MCF 10A (cell line): ENCODE results near the gene SNX24. TPM values are rescaled to one million over a fixed set of nuclear protein-coding genes. Genes with fewer than 3 reads are reported as not detected.

Experiments used
- BruUV-seq: library from RNA; stranded (reverse); fragments of 400-500 nt; replicated peaks from 2 replicates; lab custom pipeline; 2021; lab: Mats Ljungman, UMichigan
- CTCF ChIA-PET: fragments of 300-600 bp; sonication (Branson Sonifier 250); formaldehyde crosslinking; extraction: SDS; loops from one replicate; lab custom pipeline; 2021; ENCODE audit warnings: antibody characterized with exemption, inconsistent platforms; lab: Yijun Ruan, JAX
- POLR2A ChIA-PET: fragments of 300-600, 350-650 bp; sonication (Branson Sonifier 250); formaldehyde crosslinking; extraction: SDS; loops from one replicate; lab custom pipeline; 2020; ENCODE audit warnings: antibody characterized with exemption, inconsistent platforms; lab: Yijun Ruan, JAX
- DNase-seq: peaks from one replicate; pipeline ENCODE4 v3.0.0-alpha.2; 2018; ENCODE audit not compliant: unreplicated experiment
- H3K27ac Mint-ChIP-seq: one replicate; pipeline ENCODE4 v1.8.0; 2022; ENCODE audit warnings: mild to moderate bottlenecking, low read depth, mixed read lengths; ENCODE audit not compliant: unreplicated experiment
- H3K27me3 Mint-ChIP-seq: one replicate; pipeline ENCODE4 v1.8.0; 2022; ENCODE audit warnings: mixed read lengths; ENCODE audit not compliant: insufficient read depth, unreplicated experiment
- H3K36me3 Mint-ChIP-seq: one replicate; pipeline ENCODE4 v1.8.0; 2022; ENCODE audit warnings: mild to moderate bottlenecking, moderate library complexity, mixed read lengths; ENCODE audit not compliant: insufficient read depth, unreplicated experiment
- H3K4me1 Mint-ChIP-seq: one replicate; pipeline ENCODE4 v1.8.0; 2022; ENCODE audit warnings: mixed read lengths; ENCODE audit not compliant: insufficient read depth, unreplicated experiment
- H3K4me3 Mint-ChIP-seq: one replicate; pipeline ENCODE4 v1.8.0; 2022; ENCODE audit warnings: mild to moderate bottlenecking, moderate library complexity, mixed read lengths; ENCODE audit not compliant: unreplicated experiment
- H3K9me3 Mint-ChIP-seq: one replicate; pipeline ENCODE4 v1.8.0; 2022; ENCODE audit warnings: mixed read lengths; ENCODE audit not compliant: unreplicated experiment
- intact Hi-C: fragments of 100-400 bp; cut with micrococcal nuclease; formaldehyde crosslinking; loops from 2 replicates; pipeline ENCODE4 v1.14.1; 2022
- total RNA-seq: library from RNA; stranded (reverse); gene quantifications from 2 replicates; pipeline ENCODE4 v1.2.3, GENCODE V29; 2022
- TF ChIP-seq, protein P1 (sequence below): fragments of 200-600 bp; IDR thresholded peaks from one replicate; pipeline ENCODE4 v1.8.0; 2022; ENCODE audit warnings: antibody characterized with exemption, mild to moderate bottlenecking; ENCODE audit not compliant: unreplicated experiment

SNX24 gene
- total RNA-seq, 1 experiment from 2014 or later = 97.0 TPM

- intact Hi-C loops = no loop called here
- peaks cover 3% of the 10 kb centered on the region for H3K4me1 Mint-ChIP-seq
- peaks cover 30% of the 10 kb centered on the region for H3K36me3 Mint-ChIP-seq
Measured at GRCh38 chr5:122948319-122948718, 102.9 kb downstream of the SNX24 start.

DNA sequence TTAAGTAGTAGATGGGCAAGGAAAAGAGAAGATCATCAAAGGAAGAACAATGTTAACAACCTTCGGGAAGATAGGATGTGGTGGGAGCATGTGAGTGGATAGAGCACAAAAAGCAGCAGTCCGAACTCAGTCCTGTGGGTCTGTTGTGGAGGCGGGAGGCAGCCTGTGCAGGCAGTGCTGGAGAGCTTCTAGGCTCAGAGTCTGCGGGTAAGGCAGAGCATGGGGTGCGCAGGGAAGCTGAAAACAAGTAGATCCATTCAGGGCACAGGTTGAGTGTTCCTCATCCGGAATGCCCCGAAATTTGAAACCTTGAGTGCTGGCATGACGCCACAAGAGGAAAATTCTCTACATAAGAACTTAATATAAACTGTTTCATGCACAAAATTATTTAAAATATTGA lies 106.2 kb downstream of the SNX24 start:
- Mint-ChIP-seq H3K36me3 (peaks cover 24% of the 10 kb centered on the region), H3K4me3 (no peak overlapping the region), H3K4me1 (no peaks in the 10 kb centered on the region), H3K27ac (no peak overlapping the region), H3K27me3 (no peaks in the 10 kb centered on the region), H3K9me3 (no peaks in the 10 kb centered on the region)
- ChIA-PET POLR2A (interaction anchor here (0.6 kb wide), 1 partner anchor 35 kb away, joined by 3 read pairs; no protein-coding TSS in a partner anchor), CTCF (no interaction called here)
- no TSS peak for BruUV-seq
- TF ChIP-seq, protein P1, sequence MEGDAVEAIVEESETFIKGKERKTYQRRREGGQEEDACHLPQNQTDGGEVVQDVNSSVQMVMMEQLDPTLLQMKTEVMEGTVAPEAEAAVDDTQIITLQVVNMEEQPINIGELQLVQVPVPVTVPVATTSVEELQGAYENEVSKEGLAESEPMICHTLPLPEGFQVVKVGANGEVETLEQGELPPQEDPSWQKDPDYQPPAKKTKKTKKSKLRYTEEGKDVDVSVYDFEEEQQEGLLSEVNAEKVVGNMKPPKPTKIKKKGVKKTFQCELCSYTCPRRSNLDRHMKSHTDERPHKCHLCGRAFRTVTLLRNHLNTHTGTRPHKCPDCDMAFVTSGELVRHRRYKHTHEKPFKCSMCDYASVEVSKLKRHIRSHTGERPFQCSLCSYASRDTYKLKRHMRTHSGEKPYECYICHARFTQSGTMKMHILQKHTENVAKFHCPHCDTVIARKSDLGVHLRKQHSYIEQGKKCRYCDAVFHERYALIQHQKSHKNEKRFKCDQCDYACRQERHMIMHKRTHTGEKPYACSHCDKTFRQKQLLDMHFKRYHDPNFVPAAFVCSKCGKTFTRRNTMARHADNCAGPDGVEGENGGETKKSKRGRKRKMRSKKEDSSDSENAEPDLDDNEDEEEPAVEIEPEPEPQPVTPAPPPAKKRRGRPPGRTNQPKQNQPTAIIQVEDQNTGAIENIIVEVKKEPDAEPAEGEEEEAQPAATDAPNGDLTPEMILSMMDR = no peak
- intact Hi-C loops = no loop called here
- DNase-seq = peak; percentile 21

More at GRCh38 chr5:122948319-122948718, 102.9 kb downstream of the SNX24 start:
- ChIA-PET POLR2A (interaction anchor here (0.8 to 1.5 kb wide), 4 partner anchors 27 to 489 kb away, joined by 3 read pairs; no protein-coding TSS in a partner anchor), CTCF (interaction anchor here (0.6 to 1.2 kb wide), 2 partner anchors 51 to 54 kb away, joined by 3 read pairs; no protein-coding TSS in a partner anchor)
- no TSS peak for BruUV-seq
- Mint-ChIP-seq H3K4me3 (no peak overlapping the region), H3K27ac (no peak overlapping the region), H3K27me3 (no peaks in the 10 kb centered on the region), H3K9me3 (no peaks in the 10 kb centered on the region)
- TF ChIP-seq, protein P1 = no peak
- DNase-seq = no peak

GRCh38 chr5:122954719-122955118 lies 109.3 kb downstream of the SNX24 start:
- no peaks in the 10 kb centered on the region for H3K9me3 Mint-ChIP-seq
- ChIA-PET POLR2A (interaction anchor here (0.6 to 0.7 kb wide), 2 partner anchors 29 to 399 kb away, joined by 3 to 5 read pairs; no protein-coding TSS in a partner anchor), CTCF (interaction anchor here (0.6 to 0.7 kb wide), 2 partner anchors 40 to 369 kb away, joined by 3 to 4 read pairs; no protein-coding TSS in a partner anchor)
- intact Hi-C loops = no loop called here
- H3K27ac Mint-ChIP-seq = no peak overlapping the region
- peaks cover 21% of the 10 kb centered on the region for H3K36me3 Mint-ChIP-seq
- DNase-seq = no peak
- no peak overlapping the region for H3K4me3 Mint-ChIP-seq
- no TSS peak for BruUV-seq
- peaks cover 4% of the 10 kb centered on the region for H3K4me1 Mint-ChIP-seq
- TF ChIP-seq, protein P1 = no peak
- H3K27me3 Mint-ChIP-seq = no peaks in the 10 kb centered on the region

DNA sequence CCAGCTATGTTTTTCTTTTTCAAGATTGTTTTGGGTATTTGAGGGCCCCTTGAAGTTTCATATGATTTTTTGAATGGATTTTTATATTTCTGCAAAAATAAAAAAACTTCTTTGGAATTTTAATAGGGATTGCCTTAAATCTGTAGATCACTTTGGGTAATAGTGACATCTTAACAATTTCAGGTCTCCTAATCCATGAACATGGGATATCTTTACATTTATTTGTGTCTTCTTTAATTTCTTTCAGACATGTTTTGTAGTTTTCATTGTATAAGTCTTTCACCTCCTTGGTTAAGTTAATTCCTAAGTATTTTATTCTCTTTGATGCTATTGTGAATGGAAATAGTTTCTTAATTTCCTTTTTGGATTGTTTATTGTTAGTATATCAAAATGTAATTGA lies 112.0 kb downstream of the SNX24 start:
- no TSS peak for BruUV-seq
- Mint-ChIP-seq H3K27ac (no peak overlapping the region), H3K4me3 (no peak overlapping the region), H3K4me1 (peaks cover 5% of the 10 kb centered on the region), H3K27me3 (no peaks in the 10 kb centered on the region), H3K9me3 (no peaks in the 10 kb centered on the region), H3K36me3 (peaks cover 13% of the 10 kb centered on the region)
- CTCF ChIA-PET = interaction anchor here (0.7 kb wide), 1 partner anchor 159 kb away, joined by 4 read pairs; no protein-coding TSS in a partner anchor
- POLR2A ChIA-PET = no interaction called here
- intact Hi-C loops = no loop called here
- TF ChIP-seq, protein P1 = no peak
- no peak for DNase-seq
